Mesodermal cell (in vitro differentiated cells): ENCODE measurements around the gene HLA-B.

Experiments used
- H3K27ac ChIP-seq: 2 replicates; pipeline ENCODE4 v1.7.0; 2013; ENCODE audit warnings: mild to moderate bottlenecking, low read depth, low read length, moderate library complexity; ENCODE audit not compliant: severe bottlenecking
- H3K36me3 ChIP-seq: 2 replicates; pipeline ENCODE4 v1.7.1; 2013; ENCODE audit warnings: mild to moderate bottlenecking, low read length, moderate library complexity; ENCODE audit not compliant: control insufficient read depth, insufficient read depth
- H3K4me1 ChIP-seq: one replicate; pipeline ENCODE4 v1.7.1; 2013; ENCODE audit warnings: mild to moderate bottlenecking, low read length; ENCODE audit not compliant: insufficient read depth, control insufficient read depth, poor library complexity, severe bottlenecking
- H3K4me3 ChIP-seq: 2 replicates; pipeline ENCODE4 v1.7.0; 2013; ENCODE audit warnings: low read length, control low read depth, mild to moderate bottlenecking; ENCODE audit not compliant: insufficient read depth, poor library complexity, severe bottlenecking; ENCODE audit errors: extremely low read depth
- H3K9me3 ChIP-seq: 2 replicates; pipeline ENCODE4 v1.7.1; 2013; ENCODE audit warnings: mild to moderate bottlenecking, low read length, moderate library complexity; ENCODE audit not compliant: control insufficient read depth
- WGBS, 2 experiments: methylation state at CpG; one replicate each; pipeline ENCODE4 v1.1.5; 2013; ENCODE audit warnings: missing lambda C conversion rate in 2 of 2; ENCODE audit not compliant: insufficient coverage in 2 of 2; 5-methylcytosine and 5-hydroxymethylcytosine counted together

Gene HLA-B

DNA sequence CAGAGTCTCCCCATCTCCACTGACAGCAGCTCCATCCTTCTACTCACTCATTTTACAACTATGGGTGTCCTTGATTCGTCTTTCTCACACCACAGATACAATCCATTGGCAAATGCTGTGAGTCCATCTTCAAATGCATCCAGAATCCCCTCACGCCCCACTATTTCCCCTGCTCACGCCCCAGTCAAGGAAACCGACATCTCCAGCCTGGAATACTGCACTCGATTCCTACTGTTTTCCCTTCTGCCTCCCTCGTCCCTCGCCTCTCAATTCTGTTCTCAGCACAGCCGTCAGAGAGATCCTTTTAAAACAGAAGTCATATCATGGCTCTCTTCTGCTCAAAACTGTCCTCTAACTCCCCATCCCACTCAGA is 4.7 kb downstream of the HLA-B start:
- H3K36me3 ChIP-seq: peaks cover 8% of the 10 kb centered on the region
- no peak overlapping the region for H3K27ac ChIP-seq
- WGBS, 2 experiments: 86 to 88% methylated on average over 7 to 8 of the region's 8 CpGs
- no peak overlapping the region for H3K4me3 ChIP-seq
- no peaks in the 10 kb centered on the region for H3K9me3 ChIP-seq
- no peaks in the 10 kb centered on the region for H3K4me1 ChIP-seq

DNA sequence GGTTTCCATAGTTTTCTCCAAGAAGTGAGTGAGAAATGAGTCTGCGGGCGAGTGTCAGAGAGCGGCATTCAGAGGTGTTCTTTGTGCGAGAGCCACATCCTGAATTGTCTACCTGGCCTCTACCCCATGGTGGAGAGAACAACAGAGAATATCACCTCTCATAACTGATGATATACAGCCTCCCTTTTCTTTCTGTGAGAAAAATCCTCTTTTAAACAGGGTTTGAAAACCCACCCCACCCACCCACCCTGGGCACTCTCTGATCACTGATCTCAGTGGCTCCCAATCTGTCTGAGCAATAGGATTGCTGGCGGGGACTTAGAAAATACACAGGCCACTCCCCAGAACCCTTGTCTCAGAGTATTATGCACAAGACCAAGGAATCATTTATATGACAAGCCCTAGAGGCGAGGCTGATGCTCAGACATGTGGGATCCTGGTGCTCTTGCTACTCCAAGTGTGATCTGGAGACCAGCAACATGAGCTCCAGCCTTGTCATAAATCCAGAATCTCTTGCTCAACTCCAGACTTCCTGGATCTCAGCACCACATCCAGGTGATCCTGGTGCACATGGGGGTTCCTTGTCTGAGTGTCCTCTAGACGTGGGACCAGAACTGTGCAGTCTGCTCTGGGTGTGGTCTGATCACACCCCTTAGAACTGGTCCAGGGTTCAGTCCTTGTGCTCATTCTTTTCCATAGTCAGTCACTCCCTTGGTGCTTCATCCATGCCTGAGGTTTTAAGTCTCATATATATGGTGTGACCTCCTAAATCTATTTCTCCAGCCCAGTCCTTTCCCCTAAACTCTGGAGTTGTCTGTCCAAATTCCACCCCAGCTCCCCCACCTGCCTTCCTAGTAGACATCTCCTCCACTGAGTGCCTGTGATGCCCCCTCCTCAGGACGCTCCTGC is 5.3 kb downstream of the HLA-B start:
- Histone ChIP-seq H3K9me3 (no peaks in the 10 kb centered on the region), H3K36me3 (peaks cover 8% of the 10 kb centered on the region), H3K4me3 (no peak overlapping the region), H3K27ac (no peak overlapping the region), H3K4me1 (no peaks in the 10 kb centered on the region)
- WGBS, 2 experiments: 67 to 69% methylated on average over 3 to 7 of the region's 8 CpGs

DNA sequence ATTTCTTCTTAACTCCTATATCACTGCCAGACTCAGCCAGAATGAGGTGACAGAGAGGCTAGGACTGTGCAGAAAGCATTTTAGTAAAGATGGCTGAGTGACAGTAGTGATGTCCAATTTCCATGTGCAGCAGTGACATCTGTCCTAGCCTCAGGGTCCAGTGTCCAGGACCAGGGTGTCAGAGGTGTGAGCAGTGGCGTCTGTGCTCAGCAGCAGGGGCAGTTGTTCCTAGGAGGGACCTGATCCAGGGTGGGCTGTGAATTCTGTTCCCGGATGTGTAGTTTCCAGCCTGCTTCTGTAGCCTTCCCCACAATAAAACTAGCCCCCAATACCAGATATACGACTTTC is 6.0 kb downstream of the HLA-B start:
- Histone ChIP-seq H3K27ac (no peak overlapping the region), H3K9me3 (no peaks in the 10 kb centered on the region), H3K36me3 (peaks cover 8% of the 10 kb centered on the region), H3K4me3 (no peak overlapping the region), H3K4me1 (no peaks in the 10 kb centered on the region)
- WGBS, 2 experiments: 40% methylated on average over 1 of the region's 3 CpGs; no CpG with 5 or more reads in 1 of the 2 experiments

DNA sequence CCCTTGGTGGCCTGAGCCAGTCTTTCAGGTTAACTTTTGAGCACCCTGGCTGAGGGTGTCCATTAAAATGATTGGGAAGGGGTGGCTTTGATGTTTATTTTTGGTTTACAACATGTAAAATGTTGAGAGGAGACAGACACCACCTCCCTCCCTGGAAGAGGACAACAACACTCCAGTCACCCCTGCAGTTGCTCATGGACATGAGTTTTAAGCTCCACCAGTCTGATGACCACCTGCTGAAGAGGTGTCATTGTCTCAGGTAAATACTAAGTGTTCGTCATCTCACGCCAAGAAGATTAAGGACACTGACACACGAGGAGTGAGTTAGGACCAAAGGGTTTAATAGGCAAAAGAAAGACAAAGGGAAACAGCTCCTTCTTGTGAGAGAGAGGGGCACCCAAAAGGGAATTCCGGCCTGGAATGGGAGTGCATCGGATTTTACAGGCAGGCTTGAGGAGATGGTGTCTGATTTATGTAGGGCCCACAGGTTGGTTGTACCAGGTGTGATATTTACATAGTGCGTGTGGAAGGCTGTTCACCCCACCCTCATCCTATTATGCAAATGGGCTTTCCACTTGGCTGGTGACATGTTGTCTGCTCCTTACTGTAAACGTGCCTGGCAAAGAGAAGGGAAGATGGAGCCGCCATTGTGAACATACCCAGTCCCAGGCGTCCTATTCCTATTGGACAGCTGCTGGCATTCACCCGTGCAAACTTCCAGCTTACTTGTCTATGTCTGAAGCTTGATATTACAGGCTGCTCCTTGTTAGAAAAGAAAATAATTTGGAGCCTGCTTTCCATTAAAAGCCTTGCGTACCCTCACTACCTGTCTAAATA is 6.6 kb downstream of the HLA-B start:
- H3K4me3 ChIP-seq: no peak overlapping the region
- no peaks in the 10 kb centered on the region for H3K9me3 ChIP-seq
- no peak overlapping the region for H3K27ac ChIP-seq
- peaks cover 8% of the 10 kb centered on the region for H3K36me3 ChIP-seq
- no peaks in the 10 kb centered on the region for H3K4me1 ChIP-seq
- WGBS, 2 experiments: 82 to 85% methylated on average over 7 to 9 of the region's 11 CpGs

DNA sequence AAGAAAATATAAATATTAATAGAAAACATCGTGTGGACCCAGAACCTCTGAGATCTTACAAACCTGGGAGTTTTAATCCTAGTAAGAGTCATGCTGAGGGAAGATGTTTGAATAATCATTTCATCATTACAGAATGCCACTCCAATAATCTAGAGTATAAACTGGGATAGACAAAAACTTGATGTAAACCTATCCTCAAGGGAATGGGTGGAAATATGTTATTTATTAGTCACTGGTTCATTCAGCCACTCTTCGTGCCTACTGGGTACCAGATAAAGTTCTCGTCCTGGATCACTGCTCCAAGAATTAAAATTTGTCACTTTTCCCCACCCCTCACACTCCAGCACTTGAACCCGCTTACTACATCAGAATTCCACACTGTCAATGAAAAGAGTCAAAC is 7.7 kb downstream of the HLA-B start:
- WGBS, 2 experiments: 71% methylated on average over 2 of the region's 4 CpGs; no CpG with 5 or more reads in 1 of the 2 experiments

DNA sequence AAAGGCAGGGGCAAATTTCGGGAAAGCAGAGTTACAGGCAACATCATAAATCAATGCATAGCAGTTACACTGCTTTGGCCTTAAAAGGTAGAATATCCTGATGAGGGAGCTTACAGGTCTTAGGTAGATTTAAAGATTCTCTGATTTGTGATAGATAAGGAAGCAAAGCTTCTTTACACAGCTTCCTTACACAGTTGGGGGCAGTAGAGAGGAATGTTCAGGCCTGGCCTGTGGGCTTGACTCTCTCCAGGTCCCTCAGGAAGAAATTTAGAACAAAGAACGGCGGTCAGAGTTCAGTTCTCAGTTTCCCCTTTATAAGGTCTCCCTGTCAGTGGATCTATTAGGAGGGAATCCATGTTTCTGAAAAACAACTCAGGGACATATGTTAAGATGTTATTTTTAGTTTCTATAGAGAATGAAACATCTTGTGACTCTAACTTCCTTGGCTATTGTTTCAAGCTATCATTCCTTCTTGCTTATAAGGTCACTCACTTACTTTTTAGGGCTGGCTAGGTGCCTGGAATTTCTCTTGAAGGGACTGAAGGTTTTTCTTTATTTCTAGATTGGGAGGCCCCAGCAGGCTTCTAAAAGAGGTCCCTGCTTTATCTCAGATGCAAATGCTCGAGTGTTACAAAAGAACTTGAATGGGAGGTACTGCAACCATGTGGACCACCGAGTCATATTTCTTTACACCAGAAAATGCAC is 11.8 kb downstream of the HLA-B start:
- Histone ChIP-seq H3K9me3 (peaks cover 5% of the 10 kb centered on the region), H3K4me3 (no peak overlapping the region), H3K4me1 (no peaks in the 10 kb centered on the region), H3K27ac (no peak overlapping the region), H3K36me3 (no peaks in the 10 kb centered on the region)
- WGBS, 2 experiments: 60% methylated on average over 1 of the region's 5 CpGs; no CpG with 5 or more reads in 1 of the 2 experiments

More for the DNA sequence above, 7.7 kb downstream of the HLA-B start:
- Histone ChIP-seq H3K4me3 (no peak overlapping the region), H3K36me3 (no peaks in the 10 kb centered on the region), H3K4me1 (no peaks in the 10 kb centered on the region), H3K9me3 (no peaks in the 10 kb centered on the region), H3K27ac (no peak overlapping the region)

DNA sequence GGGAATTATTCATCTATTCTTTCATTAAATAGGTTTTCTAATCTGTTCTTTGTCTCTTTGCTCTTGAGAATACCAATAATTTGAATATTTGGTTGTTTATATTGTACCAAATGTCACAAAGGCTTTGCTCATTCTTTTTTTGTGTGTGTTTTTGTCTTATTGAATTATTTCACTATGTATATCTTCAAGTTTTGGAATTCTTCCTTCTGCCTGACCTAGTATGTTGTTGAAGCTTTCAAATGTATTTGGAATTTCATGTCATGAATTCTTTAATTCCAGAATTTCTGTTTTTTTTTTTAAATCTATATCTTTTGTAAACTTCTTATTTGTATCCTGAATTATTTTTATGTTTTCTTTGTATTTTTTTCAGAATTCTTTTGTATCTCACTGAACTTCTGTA is 16.8 kb downstream of the HLA-B start:
- Histone ChIP-seq H3K27ac (no peak overlapping the region), H3K4me1 (no peaks in the 10 kb centered on the region), H3K4me3 (no peak overlapping the region), H3K9me3 (peaks cover 18% of the 10 kb centered on the region), H3K36me3 (no peaks in the 10 kb centered on the region)

DNA sequence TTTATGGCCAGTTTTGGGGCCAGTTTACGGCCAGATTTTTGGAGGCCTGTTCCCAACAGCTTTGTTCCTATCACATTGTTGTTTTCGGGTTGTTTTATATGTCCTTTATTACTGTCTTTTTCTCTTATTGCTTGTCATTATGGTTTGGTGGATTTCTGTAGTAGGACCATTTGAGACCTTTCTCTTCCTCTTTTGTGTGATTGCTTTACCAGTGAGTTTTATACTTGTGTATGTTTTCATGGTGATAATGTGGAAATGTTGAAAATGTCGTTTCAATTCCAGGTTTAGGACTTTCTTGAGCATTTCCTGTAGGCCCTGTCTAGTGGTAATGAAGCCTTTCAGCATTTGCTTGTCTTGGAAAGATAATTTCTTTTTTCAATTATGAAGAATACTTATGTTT is 17.8 kb downstream of the HLA-B start:
- H3K36me3 ChIP-seq: no peaks in the 10 kb centered on the region
- peaks cover 18% of the 10 kb centered on the region for H3K9me3 ChIP-seq
- 86 to 100% methylated on average over 1 of the region's 3 CpGs for WGBS, 2 experiments
- no peaks in the 10 kb centered on the region for H3K4me1 ChIP-seq
- no peak overlapping the region for H3K27ac ChIP-seq
- no peak overlapping the region for H3K4me3 ChIP-seq

DNA sequence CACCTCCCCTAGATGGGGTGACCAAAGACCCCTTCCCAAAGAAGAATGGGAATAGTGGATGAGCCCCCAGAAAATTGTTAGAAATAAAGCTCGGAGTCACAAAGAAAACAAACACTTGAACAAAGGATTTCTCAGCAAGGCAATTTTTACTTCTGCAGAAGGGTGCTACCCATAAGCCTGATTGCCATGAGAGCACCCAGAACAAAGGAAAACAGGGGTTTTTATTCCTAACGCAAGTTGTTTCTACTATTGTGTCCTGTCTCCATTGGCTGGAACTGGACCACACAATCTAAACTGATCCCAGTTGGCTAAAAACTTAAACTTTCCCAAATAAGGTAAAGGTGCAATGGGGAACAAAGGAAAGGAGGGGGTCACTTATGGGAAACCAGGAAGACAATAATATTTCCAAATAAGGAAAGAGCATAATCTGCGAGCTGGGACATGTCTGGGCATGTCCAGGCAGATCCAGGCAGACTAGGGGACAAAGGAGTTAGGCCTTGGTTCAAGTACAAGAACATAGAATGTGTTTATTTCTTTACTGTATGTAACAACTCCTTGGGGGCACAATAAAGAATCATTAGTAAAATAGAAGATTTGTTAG is 20.0 kb downstream of the HLA-B start:
- Histone ChIP-seq H3K4me1 (no peaks in the 10 kb centered on the region), H3K27ac (peak overlapping the region; percentile 44), H3K9me3 (peaks cover 18% of the 10 kb centered on the region), H3K4me3 (no peak overlapping the region), H3K36me3 (no peaks in the 10 kb centered on the region)
- WGBS, 2 experiments: 92 to 93% methylated on average over 2 to 3 of the region's 3 CpGs
